ENCODE data around the gene DENND1A.

DNA sequence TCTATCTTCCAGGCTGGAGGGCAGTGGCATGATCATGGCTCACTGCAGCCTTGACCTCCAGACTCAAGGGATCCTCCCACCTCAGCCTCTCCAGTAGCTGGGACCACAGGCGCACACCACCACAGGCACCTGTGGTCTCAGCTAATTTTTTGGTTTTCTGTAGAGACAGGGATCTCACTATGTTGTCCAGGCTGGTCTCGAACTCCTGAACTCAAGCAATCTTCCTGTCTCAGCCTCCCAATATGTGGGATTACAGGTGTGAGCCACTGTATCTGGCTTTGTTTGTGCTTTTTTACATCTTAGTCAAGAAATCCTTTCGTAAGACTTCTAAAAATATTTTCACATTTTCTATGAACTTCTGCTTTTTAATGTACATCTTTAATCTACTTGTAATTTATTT is 116.9 kb downstream of the DENND1A start:
- TF ChIP-seq NCOA5 (CRISPR knock-in tag; IDR thresholded peaks at IDR 0.05) = no peak
- TF ChIP-seq SALL2 (CRISPR knock-in tag; IDR thresholded peaks at IDR 0.05) = no peak
- TF ChIP-seq, protein P1, sequence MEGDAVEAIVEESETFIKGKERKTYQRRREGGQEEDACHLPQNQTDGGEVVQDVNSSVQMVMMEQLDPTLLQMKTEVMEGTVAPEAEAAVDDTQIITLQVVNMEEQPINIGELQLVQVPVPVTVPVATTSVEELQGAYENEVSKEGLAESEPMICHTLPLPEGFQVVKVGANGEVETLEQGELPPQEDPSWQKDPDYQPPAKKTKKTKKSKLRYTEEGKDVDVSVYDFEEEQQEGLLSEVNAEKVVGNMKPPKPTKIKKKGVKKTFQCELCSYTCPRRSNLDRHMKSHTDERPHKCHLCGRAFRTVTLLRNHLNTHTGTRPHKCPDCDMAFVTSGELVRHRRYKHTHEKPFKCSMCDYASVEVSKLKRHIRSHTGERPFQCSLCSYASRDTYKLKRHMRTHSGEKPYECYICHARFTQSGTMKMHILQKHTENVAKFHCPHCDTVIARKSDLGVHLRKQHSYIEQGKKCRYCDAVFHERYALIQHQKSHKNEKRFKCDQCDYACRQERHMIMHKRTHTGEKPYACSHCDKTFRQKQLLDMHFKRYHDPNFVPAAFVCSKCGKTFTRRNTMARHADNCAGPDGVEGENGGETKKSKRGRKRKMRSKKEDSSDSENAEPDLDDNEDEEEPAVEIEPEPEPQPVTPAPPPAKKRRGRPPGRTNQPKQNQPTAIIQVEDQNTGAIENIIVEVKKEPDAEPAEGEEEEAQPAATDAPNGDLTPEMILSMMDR (CRISPR knock-in tag; IDR thresholded peaks at IDR 0.05) = no peak
- no peak for TF ChIP-seq NFIC (IDR thresholded peaks at IDR 0.05; ENCODE audit: low read length)
- TF ChIP-seq SUZ12 (IDR thresholded peaks at IDR 0.05; ENCODE audit: low read depth, low read length) = no peak
- TF ChIP-seq ZBTB7A (CRISPR knock-in tag; IDR thresholded peaks at IDR 0.05) = no peak
- no peak for TF ChIP-seq FOXM1 (CRISPR knock-in tag; IDR thresholded peaks at IDR 0.05)
- no peak for TF ChIP-seq SMARCC2 (IDR thresholded peaks at IDR 0.05)
- TF ChIP-seq HES4 (CRISPR knock-in tag; IDR thresholded peaks at IDR 0.05; ENCODE audit: borderline replicate concordance) = no peak
- TF ChIP-seq HMG20B (CRISPR knock-in tag; conservative IDR thresholded peaks at IDR 0.05) = no peak
- TF ChIP-seq, protein P2, sequence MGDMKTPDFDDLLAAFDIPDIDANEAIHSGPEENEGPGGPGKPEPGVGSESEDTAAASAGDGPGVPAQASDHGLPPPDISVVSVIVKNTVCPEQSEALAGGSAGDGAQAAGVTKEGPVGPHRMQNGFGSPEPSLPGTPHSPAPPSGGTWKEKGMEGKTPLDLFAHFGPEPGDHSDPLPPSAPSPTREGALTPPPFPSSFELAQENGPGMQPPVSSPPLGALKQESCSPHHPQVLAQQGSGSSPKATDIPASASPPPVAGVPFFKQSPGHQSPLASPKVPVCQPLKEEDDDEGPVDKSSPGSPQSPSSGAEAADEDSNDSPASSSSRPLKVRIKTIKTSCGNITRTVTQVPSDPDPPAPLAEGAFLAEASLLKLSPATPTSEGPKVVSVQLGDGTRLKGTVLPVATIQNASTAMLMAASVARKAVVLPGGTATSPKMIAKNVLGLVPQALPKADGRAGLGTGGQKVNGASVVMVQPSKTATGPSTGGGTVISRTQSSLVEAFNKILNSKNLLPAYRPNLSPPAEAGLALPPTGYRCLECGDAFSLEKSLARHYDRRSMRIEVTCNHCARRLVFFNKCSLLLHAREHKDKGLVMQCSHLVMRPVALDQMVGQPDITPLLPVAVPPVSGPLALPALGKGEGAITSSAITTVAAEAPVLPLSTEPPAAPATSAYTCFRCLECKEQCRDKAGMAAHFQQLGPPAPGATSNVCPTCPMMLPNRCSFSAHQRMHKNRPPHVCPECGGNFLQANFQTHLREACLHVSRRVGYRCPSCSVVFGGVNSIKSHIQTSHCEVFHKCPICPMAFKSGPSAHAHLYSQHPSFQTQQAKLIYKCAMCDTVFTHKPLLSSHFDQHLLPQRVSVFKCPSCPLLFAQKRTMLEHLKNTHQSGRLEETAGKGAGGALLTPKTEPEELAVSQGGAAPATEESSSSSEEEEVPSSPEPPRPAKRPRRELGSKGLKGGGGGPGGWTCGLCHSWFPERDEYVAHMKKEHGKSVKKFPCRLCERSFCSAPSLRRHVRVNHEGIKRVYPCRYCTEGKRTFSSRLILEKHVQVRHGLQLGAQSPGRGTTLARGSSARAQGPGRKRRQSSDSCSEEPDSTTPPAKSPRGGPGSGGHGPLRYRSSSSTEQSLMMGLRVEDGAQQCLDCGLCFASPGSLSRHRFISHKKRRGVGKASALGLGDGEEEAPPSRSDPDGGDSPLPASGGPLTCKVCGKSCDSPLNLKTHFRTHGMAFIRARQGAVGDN (CRISPR knock-in tag; IDR thresholded peaks at IDR 0.05) = no peak
- no peak for TF ChIP-seq ATF6 (CRISPR knock-in tag; conservative IDR thresholded peaks at IDR 0.05)
